ENCODE results near the gene SORCS2.
"Not testable (repeated sequence)": the region's sequence is repeated elsewhere in the genome, so short reads cannot be mapped to it uniquely, and the experiment has no call there.

The SORCS2 gene

DNA sequence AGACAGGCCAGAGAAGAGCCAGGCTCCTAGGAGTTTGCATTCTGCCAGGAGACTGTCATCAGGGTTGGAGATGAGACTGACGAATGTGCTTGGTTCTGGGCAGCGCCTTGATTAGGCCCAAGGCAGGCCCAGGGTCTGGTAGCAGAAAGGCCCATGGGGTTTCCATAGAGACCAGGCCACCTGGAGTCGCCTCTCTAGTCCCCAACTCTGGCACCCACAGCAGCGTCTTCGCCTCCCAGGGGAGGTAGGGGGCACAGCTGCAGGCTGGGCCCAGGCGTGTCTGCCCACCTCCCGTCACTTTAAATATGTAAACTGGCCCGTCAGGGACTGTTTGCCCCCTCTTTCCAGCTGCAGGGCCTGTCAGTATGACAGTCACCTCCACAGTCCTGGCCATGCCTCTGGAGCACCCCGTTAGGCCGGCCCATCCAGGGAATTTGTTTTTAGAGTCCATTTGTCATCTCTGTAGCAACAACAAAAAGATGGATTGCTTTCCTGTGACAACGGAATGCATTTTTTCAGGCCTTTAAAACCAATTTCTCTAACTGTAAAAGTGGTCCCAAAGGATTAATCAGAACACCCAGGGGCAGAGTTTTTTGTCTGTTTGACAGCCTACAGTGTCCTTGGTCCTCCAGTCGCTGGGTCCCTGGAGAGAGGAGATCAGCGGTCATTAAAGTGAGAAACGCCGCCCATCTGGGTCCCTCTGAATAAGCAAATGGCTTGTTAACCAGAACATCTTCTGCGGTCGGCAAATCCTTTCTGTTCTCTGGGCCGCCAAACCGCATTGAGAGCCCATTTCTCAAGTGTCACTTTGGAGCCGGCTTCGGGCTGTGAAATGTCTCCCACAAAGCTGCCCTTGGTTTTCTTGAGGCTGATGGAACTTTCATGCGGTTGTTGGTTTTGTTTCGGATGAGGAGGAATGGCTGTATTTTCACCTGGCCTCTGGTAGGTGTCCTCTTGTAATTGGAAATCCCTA is 395.4 kb downstream of the SORCS2 start:
- Mint-ChIP-seq H3K36me3 (no peaks in the 10 kb centered on the region), H3K9me3 (no peaks in the 10 kb centered on the region), H3K4me3 (no peak overlapping the region), H3K4me1 (no peaks in the 10 kb centered on the region), H3K27ac (no peak overlapping the region)
- DNase-seq (ENCODE audit: low spot score in 2 of 2) (no peak), ATAC-seq (no peak)

DNA sequence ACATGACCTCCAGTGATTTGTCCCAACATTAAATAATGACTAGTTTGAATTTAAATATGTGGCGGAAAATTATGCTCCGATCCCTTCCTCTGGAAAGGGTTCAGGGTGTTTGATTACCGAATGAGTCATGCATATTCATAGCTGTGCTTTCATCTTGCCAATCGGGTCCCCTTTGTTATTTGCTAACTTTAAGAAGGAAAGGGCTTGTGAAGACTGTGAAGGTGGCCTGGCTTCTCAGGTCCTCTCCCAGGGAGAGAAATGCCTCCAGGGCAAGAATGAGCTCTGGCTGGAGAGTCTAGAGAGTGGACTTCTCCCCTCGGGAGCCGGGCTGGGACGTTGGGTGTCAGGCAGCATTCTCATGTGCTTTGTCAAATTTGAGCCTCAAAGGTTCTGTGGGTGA is 397.9 kb downstream of the SORCS2 start:
- Mint-ChIP-seq H3K27ac (no peak overlapping the region), H3K9me3 (no peaks in the 10 kb centered on the region), H3K36me3 (no peaks in the 10 kb centered on the region), H3K4me3 (no peak overlapping the region), H3K4me1 (no peaks in the 10 kb centered on the region)
- ATAC-seq (no peak), DNase-seq (ENCODE audit: low spot score in 2 of 2) (no peak)

DNA sequence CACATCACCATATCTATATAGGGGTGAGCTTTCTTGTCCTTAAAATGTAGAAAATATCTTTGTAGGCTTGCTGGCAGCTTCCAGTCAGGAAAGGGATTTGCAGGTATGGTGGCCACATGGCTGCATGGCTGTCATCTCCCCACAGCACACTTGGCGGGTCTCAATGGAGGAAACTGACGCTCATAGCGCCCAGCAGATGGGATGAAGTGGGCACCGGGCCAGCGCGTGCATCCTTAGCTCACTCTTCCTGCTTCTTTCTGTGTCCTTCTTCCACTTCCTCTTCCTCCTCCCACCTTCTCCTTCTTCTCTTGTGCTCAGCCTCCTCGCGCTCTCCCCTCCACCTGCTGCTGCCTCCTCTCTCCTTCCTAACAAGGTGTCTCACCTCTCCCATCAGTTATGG is 398.6 kb downstream of the SORCS2 start:
- Mint-ChIP-seq H3K9me3 (no peaks in the 10 kb centered on the region), H3K36me3 (no peaks in the 10 kb centered on the region), H3K4me1 (no peaks in the 10 kb centered on the region), H3K27ac (no peak overlapping the region), H3K4me3 (no peak overlapping the region)
- DNase-seq (ENCODE audit: low spot score in 2 of 2), result no peak
- no peak for ATAC-seq

DNA sequence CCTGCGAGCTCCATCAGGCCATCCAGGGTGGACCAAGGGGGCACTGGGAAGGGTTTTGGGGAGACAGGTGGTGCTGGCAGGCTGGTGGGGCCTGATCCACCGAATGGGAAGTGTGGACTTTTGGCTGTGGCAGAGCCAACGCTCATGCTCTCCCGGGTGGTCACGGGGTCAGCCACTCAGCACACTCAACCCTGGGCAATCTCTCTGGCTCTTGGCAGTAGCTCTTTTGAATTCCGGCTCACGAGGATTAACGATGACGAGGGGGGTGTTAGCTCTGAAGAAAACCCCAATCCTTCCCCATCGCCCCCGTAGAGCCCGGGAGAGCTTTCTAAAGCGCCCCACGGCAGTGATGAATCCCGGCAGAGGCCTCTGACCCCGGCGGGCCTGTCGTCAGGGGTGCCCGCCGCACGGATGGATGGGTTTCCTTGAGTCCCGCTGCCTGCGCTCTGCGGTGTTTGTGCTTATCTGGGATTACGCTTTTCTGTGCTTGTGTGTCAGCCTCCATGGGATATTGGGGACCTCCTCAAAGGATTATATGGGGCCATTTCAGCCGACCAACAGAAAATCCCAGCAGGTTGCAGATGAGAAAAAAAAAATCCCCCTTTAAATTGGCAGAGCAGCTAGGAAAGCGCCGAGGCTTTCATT is 399.2 kb downstream of the SORCS2 start:
- H3K4me3 Mint-ChIP-seq, result no peak overlapping the region
- no peaks in the 10 kb centered on the region for H3K36me3 Mint-ChIP-seq
- no peak overlapping the region for H3K27ac Mint-ChIP-seq
- H3K9me3 Mint-ChIP-seq, result no peaks in the 10 kb centered on the region
- no peaks in the 10 kb centered on the region for H3K4me1 Mint-ChIP-seq
- ATAC-seq (no peak), DNase-seq (ENCODE audit: low spot score in 2 of 2) (no peak)

DNA sequence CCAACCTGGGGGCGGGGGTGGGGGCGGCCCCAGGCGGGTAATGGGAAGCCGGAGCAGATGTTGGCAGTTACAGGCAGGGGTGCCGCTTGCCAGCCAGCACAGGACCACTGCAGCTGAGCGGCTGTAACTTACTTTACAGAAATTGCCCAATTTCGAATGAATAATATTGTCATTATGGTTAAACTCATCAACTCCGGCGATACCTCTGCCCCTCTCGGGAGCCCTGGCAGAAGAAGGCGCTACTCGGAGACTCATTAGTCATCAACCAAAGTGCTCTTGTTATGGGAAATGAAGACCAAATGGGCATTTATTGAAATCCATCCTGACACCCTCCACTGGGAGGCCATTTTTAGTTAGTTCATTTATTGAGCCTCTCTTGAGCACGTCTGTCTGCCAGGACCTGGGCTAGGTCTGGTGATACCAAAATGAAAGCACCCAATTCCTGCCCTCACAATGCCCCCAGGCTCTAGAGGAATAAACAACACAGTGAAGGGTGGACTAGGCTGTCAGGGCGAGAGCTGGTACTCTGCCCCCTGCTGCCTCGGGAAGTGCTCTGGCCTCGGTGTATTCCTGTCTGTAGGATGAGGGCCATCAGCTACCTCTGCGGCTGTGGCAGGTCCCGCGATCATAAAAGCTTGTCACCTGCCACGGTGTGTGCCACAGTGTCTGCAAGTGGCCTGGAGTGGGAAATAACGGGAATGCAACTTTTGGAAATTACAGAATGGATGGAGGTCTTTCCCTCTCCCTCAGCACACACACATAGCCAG is 401.5 kb downstream of the SORCS2 start:
- peaks cover 3% of the 10 kb centered on the region for H3K4me1 Mint-ChIP-seq
- H3K36me3 Mint-ChIP-seq, result no peaks in the 10 kb centered on the region
- H3K27ac Mint-ChIP-seq, result no peak overlapping the region
- no peaks in the 10 kb centered on the region for H3K9me3 Mint-ChIP-seq
- ATAC-seq (no peak), DNase-seq (ENCODE audit: low spot score in 2 of 2) (no peak)
- no peak overlapping the region for H3K4me3 Mint-ChIP-seq

DNA sequence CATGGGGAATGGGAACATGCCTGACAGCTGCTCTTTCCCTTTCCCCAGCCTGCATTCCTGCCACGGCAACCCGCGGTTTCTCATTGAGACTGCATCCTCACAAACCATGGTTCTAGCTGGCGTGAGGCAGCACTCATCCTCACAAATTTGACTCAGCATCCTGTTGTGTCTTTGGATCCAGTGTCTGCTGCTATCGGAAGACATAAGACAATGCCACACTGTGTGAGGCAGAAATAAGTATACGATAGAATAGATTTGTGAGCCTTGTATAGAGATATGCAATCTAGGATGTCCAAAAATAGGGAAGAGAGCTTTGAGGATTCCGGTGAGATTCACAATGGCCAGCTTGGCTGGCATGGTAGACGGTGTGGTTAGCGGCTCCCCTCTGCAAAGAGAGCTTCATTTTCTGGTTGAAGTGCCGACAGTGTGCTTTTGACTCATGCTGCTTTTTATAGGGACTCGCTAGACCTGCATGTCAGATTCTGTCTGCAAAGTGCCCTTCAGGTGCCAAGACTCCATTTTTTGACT is 403.7 kb downstream of the SORCS2 start:
- Mint-ChIP-seq H3K9me3 (no peaks in the 10 kb centered on the region), H3K4me1 (peaks cover 4% of the 10 kb centered on the region), H3K4me3 (no peak overlapping the region), H3K36me3 (no peaks in the 10 kb centered on the region), H3K27ac (no peak overlapping the region)
- DNase-seq (ENCODE audit: low spot score in 2 of 2) (no peak), ATAC-seq (no peak)

DNA sequence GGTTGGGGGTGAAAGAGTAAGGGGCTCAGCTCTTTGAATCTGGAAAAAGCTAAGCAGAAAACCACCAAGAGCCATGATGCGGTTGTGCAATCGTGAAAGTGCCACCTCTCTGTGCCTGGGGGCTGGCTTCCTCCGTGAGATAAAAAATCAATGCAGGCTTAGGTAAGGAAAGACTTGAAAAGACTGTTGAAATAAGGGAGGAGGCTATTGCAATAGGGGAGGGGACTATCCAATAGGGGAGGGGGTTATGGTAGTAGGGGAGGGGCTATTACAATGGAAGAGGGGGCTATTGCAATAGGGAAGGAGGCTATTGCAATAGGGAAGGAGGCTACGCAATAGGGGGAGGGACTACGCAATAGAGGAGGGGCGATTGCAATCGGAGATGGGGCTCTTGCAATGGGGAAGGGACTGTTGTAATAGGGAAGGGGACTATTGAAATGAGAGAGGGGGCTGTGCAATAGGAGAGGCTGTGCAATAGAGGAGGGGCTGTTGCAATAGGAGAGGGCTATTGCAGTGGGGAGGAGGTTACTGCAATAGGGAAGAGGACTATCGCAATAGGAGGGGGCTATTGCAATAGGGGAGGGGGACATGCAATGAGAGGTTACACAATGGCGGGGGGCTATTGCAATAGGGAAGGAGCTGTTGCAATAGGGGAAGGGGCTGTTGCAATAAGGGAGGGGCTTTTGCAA is 404.7 kb downstream of the SORCS2 start:
- ATAC-seq (no peak), DNase-seq (ENCODE audit: low spot score in 2 of 2) (no peak)
- H3K4me1 Mint-ChIP-seq, result peaks cover 4% of the 10 kb centered on the region
- H3K36me3 Mint-ChIP-seq, result no peaks in the 10 kb centered on the region
- H3K9me3 Mint-ChIP-seq, result no peaks in the 10 kb centered on the region
- no peak overlapping the region for H3K27ac Mint-ChIP-seq
- no peak overlapping the region for H3K4me3 Mint-ChIP-seq

DNA sequence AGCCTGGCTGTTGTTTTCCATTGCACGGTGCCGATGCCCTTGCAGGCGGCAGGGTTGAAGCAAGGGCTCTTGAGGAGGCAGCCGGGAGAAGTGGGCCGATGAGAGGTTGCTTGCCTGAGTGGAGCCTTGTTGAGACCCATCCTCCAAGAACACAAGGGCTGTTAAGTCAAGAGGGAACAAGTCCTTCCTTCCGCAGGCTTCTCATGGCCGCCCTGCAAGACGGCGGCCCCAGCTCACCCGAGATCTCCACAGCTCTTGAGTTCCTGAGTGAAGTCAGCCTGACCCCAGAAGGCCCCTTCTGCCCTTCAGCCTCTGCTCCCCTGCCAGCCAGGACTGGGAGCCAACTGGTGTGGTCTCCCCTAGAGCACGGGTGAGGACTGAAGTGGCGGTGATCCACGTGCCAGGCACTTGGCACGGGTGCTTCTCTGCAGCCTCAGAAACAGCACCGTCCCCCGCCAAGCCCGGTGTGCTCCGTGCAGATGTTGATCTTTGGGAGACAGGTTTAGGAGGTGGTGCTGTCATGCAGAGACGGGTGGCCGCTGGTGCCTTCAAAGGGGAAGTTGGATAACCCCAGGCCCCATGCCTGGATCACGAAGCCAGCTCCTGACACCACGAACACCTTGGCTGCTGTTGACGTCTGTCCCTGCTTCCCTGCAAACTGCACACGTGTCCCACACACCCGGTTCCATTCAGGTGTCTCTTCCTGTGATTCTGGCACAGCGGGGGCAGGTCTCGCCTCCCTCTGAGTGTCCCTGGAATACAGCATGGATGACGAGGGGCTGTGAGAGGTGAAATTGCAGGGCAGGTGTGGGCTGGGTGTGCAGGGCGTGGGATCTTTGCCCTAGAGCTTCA is 406.8 kb downstream of the SORCS2 start:
- DNase-seq (ENCODE audit: low spot score in 2 of 2), result no peak
- H3K4me1 Mint-ChIP-seq, result peaks cover 4% of the 10 kb centered on the region

DNA sequence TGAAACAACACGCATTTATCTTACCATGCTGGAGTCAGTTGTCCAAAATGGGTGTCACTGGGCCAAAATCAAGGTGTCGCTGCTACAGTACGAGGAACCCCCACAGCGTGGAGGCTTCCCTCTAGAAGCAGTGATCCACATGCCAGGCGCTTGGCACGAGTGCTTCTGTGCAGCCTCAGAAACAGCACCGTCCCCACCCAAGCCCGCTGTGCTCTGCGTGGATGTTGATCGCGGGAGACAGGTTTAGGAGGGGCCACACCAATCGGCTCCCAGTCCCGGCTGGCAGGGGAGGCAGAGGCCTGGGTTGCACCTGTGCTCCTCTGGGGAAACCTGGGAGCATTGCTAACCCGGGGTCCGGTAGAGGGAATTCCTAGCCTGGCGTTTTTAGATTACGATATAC is 407.9 kb downstream of the SORCS2 start:
- no peak for ATAC-seq
- H3K36me3 Mint-ChIP-seq, result no peaks in the 10 kb centered on the region
- H3K4me1 Mint-ChIP-seq, result peaks cover 4% of the 10 kb centered on the region
- no peaks in the 10 kb centered on the region for H3K9me3 Mint-ChIP-seq
- H3K4me3 Mint-ChIP-seq, result no peak overlapping the region
- DNase-seq (ENCODE audit: low spot score in 2 of 2), result no peak
- no peak overlapping the region for H3K27ac Mint-ChIP-seq

More for the DNA sequence above, 406.8 kb downstream of the SORCS2 start:
- H3K4me3 Mint-ChIP-seq, result no peak overlapping the region
- no peaks in the 10 kb centered on the region for H3K36me3 Mint-ChIP-seq
- H3K27ac Mint-ChIP-seq, result no peak overlapping the region
- no peaks in the 10 kb centered on the region for H3K9me3 Mint-ChIP-seq
- ATAC-seq, result peak; percentile 31

DNA sequence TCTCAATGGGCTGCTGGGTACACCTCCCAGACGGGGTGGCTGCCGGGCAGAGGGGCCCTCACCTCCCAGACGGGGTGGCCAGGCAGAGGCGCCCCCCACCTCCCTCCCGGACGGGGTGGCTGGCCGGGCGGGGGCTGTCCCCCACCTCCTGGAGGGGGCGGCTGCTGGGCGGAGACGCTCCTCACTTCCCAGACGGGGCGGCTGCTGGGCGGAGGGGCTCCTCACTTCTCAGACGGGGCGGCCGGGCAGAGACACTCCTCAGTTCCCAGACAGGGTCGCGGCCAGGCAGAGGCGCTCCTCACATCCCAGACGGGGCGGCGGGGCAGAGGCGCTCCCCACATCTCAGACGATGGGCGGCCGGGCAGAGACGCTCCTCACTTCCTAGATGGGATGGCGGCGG is 409.8 kb downstream of the SORCS2 start:
- H3K36me3 Mint-ChIP-seq; DNase-seq (ENCODE audit: low spot score in 2 of 2); H3K4me3 Mint-ChIP-seq; ATAC-seq; H3K9me3 Mint-ChIP-seq; H3K4me1 Mint-ChIP-seq; H3K27ac Mint-ChIP-seq: not testable (repeated sequence)

DNA sequence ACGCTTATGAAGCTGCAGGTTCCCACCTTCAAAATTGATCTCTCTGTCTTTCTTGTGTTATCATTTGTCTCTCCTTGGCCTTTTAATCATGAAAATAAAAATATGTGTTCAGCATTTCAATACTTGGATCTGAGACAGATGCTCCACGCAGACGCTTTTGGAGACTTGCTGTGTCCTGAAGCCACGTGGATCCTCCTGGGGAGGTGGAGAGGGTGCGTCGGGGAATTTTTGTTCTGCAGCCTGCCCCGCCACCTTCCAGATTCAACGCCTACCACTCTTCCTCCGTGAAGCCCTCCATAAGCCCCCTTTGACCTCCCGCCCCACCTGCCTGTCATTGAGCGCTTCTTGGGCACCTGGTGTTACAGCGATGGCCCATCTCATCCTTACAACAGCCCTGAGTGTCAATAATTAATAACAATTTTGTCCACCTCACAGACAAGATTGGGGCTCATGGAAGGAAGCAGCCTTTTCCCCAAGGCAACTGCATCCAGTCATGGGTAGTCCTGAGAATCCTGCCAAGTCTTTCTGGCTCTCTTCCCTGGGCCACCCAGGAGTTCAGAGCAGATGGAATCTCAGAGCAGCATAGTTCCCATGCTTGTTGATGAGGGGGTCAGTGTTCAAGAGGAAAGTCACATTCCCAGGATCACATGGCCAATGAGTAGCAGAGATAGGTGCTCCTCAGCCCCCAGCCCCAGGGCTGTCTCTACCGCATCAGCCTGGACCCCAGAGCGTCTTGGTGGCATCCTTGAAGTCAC is 415.0 kb downstream of the SORCS2 start:
- no peaks in the 10 kb centered on the region for H3K9me3 Mint-ChIP-seq
- H3K4me1 Mint-ChIP-seq, result no peaks in the 10 kb centered on the region
- no peaks in the 10 kb centered on the region for H3K36me3 Mint-ChIP-seq
- DNase-seq (ENCODE audit: low spot score in 2 of 2) (no peak), ATAC-seq (no peak)
- H3K4me3 Mint-ChIP-seq, result no peak overlapping the region
- no peak overlapping the region for H3K27ac Mint-ChIP-seq

DNA sequence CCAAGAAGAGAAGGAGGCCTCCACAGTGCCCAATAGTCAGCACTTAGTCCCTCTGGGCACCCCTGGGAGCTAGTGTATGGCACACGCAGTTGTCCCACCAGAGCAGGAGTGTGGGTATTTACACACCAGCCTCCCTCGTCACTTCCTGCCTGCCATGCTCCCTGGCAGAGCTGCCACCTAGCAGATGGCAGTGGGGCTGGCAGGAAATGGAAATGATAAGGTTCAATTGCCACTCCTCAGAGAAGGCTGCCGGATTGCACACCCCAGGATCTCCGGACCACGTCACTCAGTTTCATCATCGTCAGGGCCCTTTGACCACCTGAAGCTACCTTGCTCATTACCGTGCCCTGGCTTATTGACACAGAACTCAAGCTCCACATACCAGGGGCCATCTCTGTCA is 415.7 kb downstream of the SORCS2 start:
- no peak overlapping the region for H3K4me3 Mint-ChIP-seq
- no peak for DNase-seq (ENCODE audit: low spot score in 2 of 2)
- no peak overlapping the region for H3K27ac Mint-ChIP-seq
- H3K4me1 Mint-ChIP-seq, result no peaks in the 10 kb centered on the region
- H3K9me3 Mint-ChIP-seq, result no peaks in the 10 kb centered on the region
- H3K36me3 Mint-ChIP-seq, result no peaks in the 10 kb centered on the region
- no peak for ATAC-seq

DNA sequence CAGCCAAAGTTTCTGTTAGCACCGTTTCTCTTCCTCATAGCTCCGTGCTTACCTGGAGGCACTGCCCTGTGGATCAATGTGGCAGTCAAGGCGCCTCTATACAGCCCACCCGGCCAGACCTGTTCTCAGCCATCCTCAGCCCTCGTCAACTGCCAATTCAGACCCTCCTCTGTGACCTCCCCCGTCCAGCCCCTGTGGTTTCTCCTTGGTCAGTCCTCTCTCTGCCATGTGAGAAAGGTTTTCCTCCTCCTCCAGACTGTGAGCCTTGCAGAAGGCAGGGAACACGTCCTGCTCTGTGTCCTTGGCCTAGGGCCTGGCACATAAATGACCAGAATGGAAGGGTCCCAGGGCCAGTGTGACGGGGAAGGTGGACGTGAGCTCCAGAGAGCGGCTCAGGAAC is 417.0 kb downstream of the SORCS2 start:
- no peak overlapping the region for H3K27ac Mint-ChIP-seq
- H3K36me3 Mint-ChIP-seq, result no peaks in the 10 kb centered on the region
- DNase-seq (ENCODE audit: low spot score in 2 of 2), result no peak
- H3K4me1 Mint-ChIP-seq, result no peaks in the 10 kb centered on the region
- no peak overlapping the region for H3K4me3 Mint-ChIP-seq
- H3K9me3 Mint-ChIP-seq, result no peaks in the 10 kb centered on the region
- ATAC-seq, result no peak
